HepG2 (cell line): Measurements from ENCODE around the gene ZKSCAN4. TPM values are rescaled to one million over a fixed set of nuclear protein-coding genes. Genes with fewer than 3 reads are reported as not detected.

Source experiments
- CSRNP1 ChIP-seq: sonication (generic); formaldehyde crosslinking; IDR thresholded peaks from 2 replicates; pipeline ENCODE4 v1.8.1; 2023; ENCODE audit warnings: mild to moderate bottlenecking, missing genetic modification reagents
- E2F1 ChIP-seq: sonication (generic); formaldehyde crosslinking; IDR thresholded peaks from 2 replicates; pipeline ENCODE4 v1.5.0; 2020; ENCODE audit warnings: missing genetic modification reagents
- ETV6 ChIP-seq: sonication (generic); formaldehyde crosslinking; conservative IDR thresholded peaks from 2 replicates; pipeline ENCODE4 v1.4.0; 2020; ENCODE audit warnings: missing genetic modification reagents
- GATAD2A ChIP-seq: IDR thresholded peaks from 2 replicates; pipeline ENCODE4 v1.6.1; 2016
- ISL2 ChIP-seq: sonication (generic); formaldehyde crosslinking; IDR thresholded peaks from 2 replicates; pipeline ENCODE4 v1.5.0; 2020; ENCODE audit warnings: missing genetic modification reagents
- KAT8 ChIP-seq: IDR thresholded peaks from 2 replicates; pipeline ENCODE4 v1.6.1; 2016; ENCODE audit warnings: missing genetic modification reagents, missing compliant biosample characterization
- KDM2A ChIP-seq: sonication (generic); formaldehyde crosslinking; IDR thresholded peaks from 2 replicates; pipeline ENCODE4 v1.4.0; 2020; ENCODE audit warnings: low read depth, missing genetic modification reagents, borderline replicate concordance
- PAX8 ChIP-seq: sonication (generic); formaldehyde crosslinking; IDR thresholded peaks from 2 replicates; pipeline ENCODE4 v1.8.0; 2022; ENCODE audit warnings: mild to moderate bottlenecking, missing genetic modification reagents, borderline replicate concordance
- SAFB2 ChIP-seq: sonication (generic); formaldehyde crosslinking; IDR thresholded peaks from 2 replicates; pipeline ENCODE4 v1.5.1; 2020; ENCODE audit warnings: missing genetic modification reagents, low read depth, mild to moderate bottlenecking, borderline replicate concordance
- THYN1 ChIP-seq: sonication (generic); formaldehyde crosslinking; IDR thresholded peaks from 2 replicates; pipeline ENCODE4 v1.8.1; 2023; ENCODE audit warnings: low read depth, mild to moderate bottlenecking, moderate library complexity, missing genetic modification reagents, borderline replicate concordance
- ZNF124 ChIP-seq: sonication (generic); formaldehyde crosslinking; IDR thresholded peaks from 2 replicates; pipeline ENCODE4 v1.4.0; 2020; ENCODE audit warnings: missing genetic modification reagents
- ZNF468 ChIP-seq: sonication (generic); formaldehyde crosslinking; IDR thresholded peaks from 2 replicates; pipeline ENCODE4 v1.8.0; 2022; ENCODE audit warnings: mild to moderate bottlenecking, moderate library complexity, missing genetic modification reagents
- ZNF496 ChIP-seq: sonication (generic); formaldehyde crosslinking; IDR thresholded peaks from 2 replicates; pipeline ENCODE4 v1.8.1; 2023; ENCODE audit warnings: mild to moderate bottlenecking, moderate library complexity, missing genetic modification reagents; ENCODE audit not compliant: insufficient replicate concordance
- ZNF558 ChIP-seq: sonication (generic); formaldehyde crosslinking; IDR thresholded peaks from 2 replicates; pipeline ENCODE4 v1.9.0; 2022; ENCODE audit warnings: mild to moderate bottlenecking, missing genetic modification reagents, borderline replicate concordance
- ZNF574 ChIP-seq: sonication (generic); formaldehyde crosslinking; IDR thresholded peaks from 2 replicates; pipeline ENCODE4 v1.4.0; 2020; ENCODE audit warnings: missing genetic modification reagents
- ZNF749 ChIP-seq: sonication (generic); formaldehyde crosslinking; IDR thresholded peaks from 2 replicates; pipeline ENCODE4 v1.8.0; 2022; ENCODE audit warnings: mild to moderate bottlenecking, missing genetic modification reagents, moderate library complexity, borderline replicate concordance
- ZNF776 ChIP-seq: sonication (generic); formaldehyde crosslinking; IDR thresholded peaks from 2 replicates; pipeline ENCODE4 v1.4.0; 2020; ENCODE audit warnings: mild to moderate bottlenecking, missing genetic modification reagents
- ZNF816 ChIP-seq: sonication (generic); formaldehyde crosslinking; IDR thresholded peaks from 2 replicates; pipeline ENCODE4 v1.8.0; 2022; ENCODE audit warnings: missing genetic modification reagents, mild to moderate bottlenecking, borderline replicate concordance
- polyA plus RNA-seq, 8 experiments: library from polyadenylated mRNA; depleted of rRNA in 3 of 8; stranded (reverse) in 7 of 8; unstranded in 1 of 8; fragments of >200 nt; fragmentation: Illumina TruSeq in 4 of 8; extraction: Trizol in 4 of 8; gene quantifications; 2 replicates each; pipeline versions ENCODE4 v1.2.1 to v1.2.3, GENCODE V29; 2011 to 2016; ENCODE audit warnings: low read depth in 4 of 8, missing spikeins in 1 of 8, mixed read lengths in 1 of 8; ENCODE audit not compliant: insufficient read depth in 1 of 8
- total RNA-seq, 5 experiments: library from RNA; depleted of rRNA; stranded (reverse); fragments of >200 nt; fragmentation: Illumina TruSeq; extraction: Trizol; gene quantifications; 2 replicates each; pipeline ENCODE4 v1.2.3, GENCODE V29; 2016; ENCODE audit warnings: low read depth in 1 of 5
- TF ChIP-seq, protein P1 (sequence below): sonication (generic); formaldehyde crosslinking; IDR thresholded peaks from 2 replicates; pipeline ENCODE4 v1.9.0; 2021; ENCODE audit warnings: missing genetic modification reagents, mild to moderate bottlenecking, borderline replicate concordance
- TF ChIP-seq, protein P2 (sequence below): sonication (generic); formaldehyde crosslinking; IDR thresholded peaks from 2 replicates; pipeline ENCODE4 v1.4.0; 2020; ENCODE audit warnings: missing genetic modification reagents

ZKSCAN4 gene
- total and polyA plus RNA-seq, 2 of the 13 experiments (the other 11 are each of a cell fraction or from before 2014, with no cell fraction given) = 2.9 to 7.8 TPM

- TF ChIP-seq ZNF816 (CRISPR knock-in tag) = peak; percentile 86; the same call in 1 of the 2 replicates
- TF ChIP-seq, protein P1, sequence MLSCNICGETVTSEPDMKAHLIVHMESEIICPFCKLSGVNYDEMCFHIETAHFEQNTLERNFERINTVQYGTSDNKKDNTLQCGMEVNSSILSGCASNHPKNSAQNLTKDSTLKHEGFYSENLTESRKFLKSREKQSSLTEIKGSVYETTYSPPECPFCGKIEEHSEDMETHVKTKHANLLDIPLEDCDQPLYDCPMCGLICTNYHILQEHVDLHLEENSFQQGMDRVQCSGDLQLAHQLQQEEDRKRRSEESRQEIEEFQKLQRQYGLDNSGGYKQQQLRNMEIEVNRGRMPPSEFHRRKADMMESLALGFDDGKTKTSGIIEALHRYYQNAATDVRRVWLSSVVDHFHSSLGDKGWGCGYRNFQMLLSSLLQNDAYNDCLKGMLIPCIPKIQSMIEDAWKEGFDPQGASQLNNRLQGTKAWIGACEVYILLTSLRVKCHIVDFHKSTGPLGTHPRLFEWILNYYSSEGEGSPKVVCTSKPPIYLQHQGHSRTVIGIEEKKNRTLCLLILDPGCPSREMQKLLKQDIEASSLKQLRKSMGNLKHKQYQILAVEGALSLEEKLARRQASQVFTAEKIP (CRISPR knock-in tag) = no peak
- peak; percentile 99 for TF ChIP-seq ZNF574 (CRISPR knock-in tag)
- no peak for TF ChIP-seq E2F1 (CRISPR knock-in tag)
- TF ChIP-seq GATAD2A (CRISPR knock-in tag) = peak; percentile 70
- TF ChIP-seq KAT8 (CRISPR knock-in tag) = peak; percentile 98
- no peak for TF ChIP-seq SAFB2 (CRISPR knock-in tag)
- peak; percentile 82; the same call in 1 of the 2 replicates for TF ChIP-seq ETV6 (CRISPR knock-in tag)
- TF ChIP-seq, protein P2, sequence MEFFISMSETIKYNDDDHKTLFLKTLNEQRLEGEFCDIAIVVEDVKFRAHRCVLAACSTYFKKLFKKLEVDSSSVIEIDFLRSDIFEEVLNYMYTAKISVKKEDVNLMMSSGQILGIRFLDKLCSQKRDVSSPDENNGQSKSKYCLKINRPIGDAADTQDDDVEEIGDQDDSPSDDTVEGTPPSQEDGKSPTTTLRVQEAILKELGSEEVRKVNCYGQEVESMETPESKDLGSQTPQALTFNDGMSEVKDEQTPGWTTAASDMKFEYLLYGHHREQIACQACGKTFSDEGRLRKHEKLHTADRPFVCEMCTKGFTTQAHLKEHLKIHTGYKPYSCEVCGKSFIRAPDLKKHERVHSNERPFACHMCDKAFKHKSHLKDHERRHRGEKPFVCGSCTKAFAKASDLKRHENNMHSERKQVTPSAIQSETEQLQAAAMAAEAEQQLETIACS (CRISPR knock-in tag) = no peak
- peak; percentile 87; the same call in 1 of the 2 replicates for TF ChIP-seq ZNF558
- no peak for TF ChIP-seq ISL2 (CRISPR knock-in tag)
- TF ChIP-seq KDM2A = peak; percentile 97
- TF ChIP-seq ZNF749 = no peak
- no peak for TF ChIP-seq THYN1 (CRISPR knock-in tag)
- TF ChIP-seq ZNF496 (CRISPR knock-in tag) = no peak
- peak; percentile 61; the same call in 1 of the 2 replicates for TF ChIP-seq PAX8
- peak; percentile 89; the same call in 1 of the 2 replicates for TF ChIP-seq CSRNP1
- peak; percentile 56; the same call in 1 of the 2 replicates for TF ChIP-seq ZNF776 (CRISPR knock-in tag)
- no peak for TF ChIP-seq ZNF468 (CRISPR knock-in tag)
- TF ChIP-seq ZNF124 (CRISPR knock-in tag) = peak; percentile 73; the same call in 1 of the 2 replicates
These were observed 26.8 kb downstream of the ZKSCAN4 start, which contains the start of gene ZSCAN9 (continued) for GRCh38 chr6:28225056-28225834.
